Measurements from ENCODE around the gene ALDH3A1. TPM values are rescaled to one million over a fixed set of nuclear protein-coding genes. Genes with fewer than 3 reads are reported as not detected.
A peak's percentile ranks its signal among the peaks of the same experiment; 100 is the strongest.

The ALDH3A1 gene
- total and polyA plus RNA-seq, 12 donors: 0.12 to 1.5 (median 0.44) TPM; not detected in 8

GRCh38 chr17:19731626-19732025, 16.5 kb downstream of the ALDH3A1 start:
- WGBS, 2 donors: 92 to 94% methylated on average over 11 of the region's 11 CpGs
- peak overlapping the region in 1 of 10 donors; percentile 50 for H3K27ac ChIP-seq
- no peak for ATAC-seq
- no peak for DNase-seq
- H3K27me3 ChIP-seq: no peaks in the 10 kb centered on the region
- H3K4me3 ChIP-seq: no peak overlapping the region
- H3K36me3 ChIP-seq: no peaks in the 10 kb centered on the region
- TF ChIP-seq CTCF (IDR thresholded peaks at IDR 0.05): no peak
- no peaks in the 10 kb centered on the region for H3K9me3 ChIP-seq
- intact Hi-C loops (cut with DNase I): no loop called here
- peaks cover 11 to 32% (median 22%) of the 10 kb centered on the region in 9 donors for H3K4me1 ChIP-seq

GRCh38 chr17:19730843-19731242, 17.3 kb downstream of the ALDH3A1 start:
- H3K4me1 ChIP-seq: peaks cover 11 to 39% (median 23%) of the 10 kb centered on the region in 9 donors
- H3K27ac ChIP-seq: peak overlapping the region in 1 of 10 donors; percentile 50
- DNase-seq (no peak), ATAC-seq (no peak)
- no peaks in the 10 kb centered on the region for H3K36me3 ChIP-seq
- no peak for TF ChIP-seq CTCF (IDR thresholded peaks at IDR 0.05)
- H3K4me3 ChIP-seq: no peak overlapping the region
- no peaks in the 10 kb centered on the region for H3K27me3 ChIP-seq
- no peaks in the 10 kb centered on the region for H3K9me3 ChIP-seq
- intact Hi-C loops (cut with DNase I): no loop called here
- WGBS, 2 donors: 82 to 93% methylated on average over 4 of the region's 4 CpGs

- Histone ChIP-seq H3K27me3 (no peaks in the 10 kb centered on the region), H3K4me1 (peaks cover 11 to 43% (median 23%) of the 10 kb centered on the region in 9 donors), H3K36me3 (no peaks in the 10 kb centered on the region), H3K4me3 (no peak overlapping the region), H3K27ac (no peak overlapping the region), H3K9me3 (no peaks in the 10 kb centered on the region)
- ATAC-seq (no peak), DNase-seq (no peak)
- WGBS, 2 donors: 93 to 95% methylated on average over 6 of the region's 6 CpGs
- intact Hi-C loops (cut with DNase I): no loop called here
- no peak for TF ChIP-seq CTCF (IDR thresholded peaks at IDR 0.05)
Observed at GRCh38 chr17:19729900-19730299, 18.2 kb downstream of the ALDH3A1 start.

GRCh38 chr17:19728084-19728495, 20.0 kb downstream of the ALDH3A1 start:
- H3K4me1 ChIP-seq: peaks cover 11 to 54% (median 28%) of the 10 kb centered on the region in 9 donors
- intact Hi-C loops (cut with DNase I): no loop called here
- WGBS, 2 donors: 3 to 9% methylated on average over 7 of the region's 7 CpGs

More at GRCh38 chr17:19728084-19728495, 20.0 kb downstream of the ALDH3A1 start:
- H3K27ac ChIP-seq: peak overlapping the region; percentile 83 to 94 (median 89)
- H3K9me3 ChIP-seq: no peaks in the 10 kb centered on the region
- TF ChIP-seq CTCF (IDR thresholded peaks at IDR 0.05): no peak
- DNase-seq (peak; percentile 77 to 86), ATAC-seq (peak; percentile 74 to 90 (median 84))
- H3K36me3 ChIP-seq: no peaks in the 10 kb centered on the region
- no peaks in the 10 kb centered on the region for H3K27me3 ChIP-seq
- H3K4me3 ChIP-seq: no peak overlapping the region
